ENCODE measurements around the gene IGF1R. TPM values are rescaled to one million over a fixed set of nuclear protein-coding genes. Genes with fewer than 3 reads are reported as not detected.

IGF1R gene
- total and polyA plus RNA-seq, 2 of the 8 experiments (the other 6 are each of a cell fraction or from before 2014, with no cell fraction given): 32.9 to 109 TPM

DNA sequence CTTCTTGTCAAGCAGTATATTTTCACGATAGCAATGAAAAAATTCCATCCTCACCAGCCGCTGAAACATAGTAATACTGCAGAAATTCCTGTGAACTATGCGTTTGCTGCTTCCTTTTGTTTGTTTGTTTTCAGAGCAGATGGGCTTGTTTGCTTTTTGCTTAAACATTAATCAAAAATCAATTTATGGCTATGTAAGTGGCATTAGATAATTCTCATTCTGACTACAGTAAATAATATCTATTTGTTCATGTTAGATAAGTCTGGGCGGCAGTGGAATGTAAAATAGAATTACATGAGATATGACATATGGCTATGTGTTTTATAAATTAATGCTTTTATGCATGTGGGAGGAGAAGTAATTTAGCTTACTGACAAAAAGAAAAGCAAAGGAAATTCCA is 195.5 kb downstream of the IGF1R start:
- Histone ChIP-seq H3K14ac (ENCODE audit: insufficient read length) (no peak overlapping the region), H3K9me3 (ENCODE audit: insufficient read depth in 2 of 2, low read depth in 1 of 2, low read length in 1 of 2) (no peaks in the 10 kb centered on the region), H4K8ac (ENCODE audit: extremely low read depth, insufficient read depth, low read length) (no peak overlapping the region), H3K4me2 (ENCODE audit: insufficient read depth in 1 of 2, low read depth in 2 of 2, low read length in 2 of 2) (no peak overlapping the region), H2BK12ac (ENCODE audit: low read depth, low read length) (no peak overlapping the region), H3K23ac (ENCODE audit: insufficient read length) (no peak overlapping the region), H4K20me1 (replicated peaks in 1 of 2; ENCODE audit: control insufficient read depth in 1 of 2, insufficient read depth in 2 of 2, low read length in 2 of 2) (peaks cover 7 to 9% of the 10 kb centered on the region in 2 experiments), H2AFZ (ENCODE audit: low read length) (no peak overlapping the region), H4K5ac (ENCODE audit: insufficient read length, low read depth, low read length) (no peak overlapping the region), H2BK20ac (ENCODE audit: low read length) (no peak overlapping the region), H3K23me2 (ENCODE audit: low read depth, low read length) (no peaks in the 10 kb centered on the region; the same call in 1 of the 2 replicates), H3K4me3 (ENCODE audit: extremely low read depth in 1 of 4, insufficient read depth in 2 of 4, low read depth in 3 of 4, low read length in 4 of 4) (no peak overlapping the region), H4K91ac (replicated peaks; ENCODE audit: insufficient read length, low read length) (no peak overlapping the region), H3K4me1 (replicated peaks in 1 of 4; ENCODE audit: control insufficient read depth in 3 of 4, insufficient read depth in 4 of 4, low read length in 3 of 4) (peaks cover 3 to 15% (median 5%) of the 10 kb centered on the region in 4 experiments; a peak in 5 of 7 replicates), H2BK5ac (ENCODE audit: low read depth, low read length) (no peak overlapping the region), H3K27ac (ENCODE audit: low read depth, low read length) (no peak overlapping the region), H2BK15ac (ENCODE audit: low read length) (no peak overlapping the region), H3K36me3 (ENCODE audit: control insufficient read depth in 2 of 4, insufficient read depth in 4 of 4, low read length in 3 of 4) (no peaks in the 10 kb centered on the region), H2BK120ac (replicated peaks; ENCODE audit: low read depth, low read length) (no peak overlapping the region), H3K18ac (ENCODE audit: extremely low read depth, low read length) (no peak overlapping the region), H3K4ac (replicated peaks; ENCODE audit: insufficient read length, low read depth, low read length) (no peak overlapping the region), H2AK5ac (ENCODE audit: low read depth, low read length) (no peak overlapping the region), H3K79me2 (ENCODE audit: control insufficient read depth in 1 of 2, insufficient read depth in 2 of 2, low read length in 2 of 2) (peaks cover 7 to 94% of the 10 kb centered on the region in 2 experiments), H3K9ac (replicated peaks in 1 of 4; ENCODE audit: extremely low read depth in 1 of 4, low read depth in 3 of 4, low read length in 3 of 4) (no peak overlapping the region), H3K27me3 (replicated peaks in 1 of 4; ENCODE audit: control insufficient read depth in 3 of 4, extremely low read depth in 1 of 4, insufficient read depth in 3 of 4, low read length in 3 of 4) (no peaks in the 10 kb centered on the region), H3K56ac (replicated peaks; ENCODE audit: insufficient read length, low read depth, low read length) (no peak overlapping the region), H3K79me1 (ENCODE audit: low read depth, low read length) (peaks cover 10% of the 10 kb centered on the region; the same call in 1 of the 2 replicates)
- TF ChIP-seq KDM1A (IDR thresholded peaks at IDR 0.05; ENCODE audit: borderline replicate concordance, low read length) (no peak), BCL11A (IDR thresholded peaks at IDR 0.05; ENCODE audit: low read depth in 2 of 2, low read length in 2 of 2) (no peak), CBX8 (IDR thresholded peaks at IDR 0.05; ENCODE audit: borderline replicate concordance, low read depth, low read length) (no peak), EZH2 (IDR thresholded peaks at IDR 0.05; ENCODE audit: low read depth, low read length, severe bottlenecking) (no peak)
- FAIRE-seq (no peak), DNase-seq (ENCODE audit: low read depth in 1 of 2, low spot score in 2 of 2) (no peak)
- 79% methylated on average over 4 of the region's 4 CpGs; no CpG with 5 or more reads in 1 of the 2 experiments for WGBS, 2 experiments (ENCODE audit: extremely low coverage in 1 of 2, insufficient coverage in 1 of 2, insufficient read length in 1 of 2, insufficient replicate concordance in 2 of 2, low coverage in 1 of 2, low lambda C conversion rate in 2 of 2, missing lambda C conversion rate in 1 of 2)
- ChIA-PET POLR2A (ENCODE audit: partially characterized antibody) (interaction anchor here (0.6 to 1.9 kb wide), 5 partner anchors 10 to 318 kb away, joined by 3 to 7 read pairs (median 3); no protein-coding TSS in a partner anchor), CTCF (ENCODE audit: partially characterized antibody) (interaction anchor here (1.0 to 2.4 kb wide), 6 partner anchors 33 to 69 kb away, joined by 3 to 6 read pairs (median 4); no protein-coding TSS in a partner anchor)
